Measurements from ENCODE around the gene TNFRSF13B.

Gene TNFRSF13B

DNA sequence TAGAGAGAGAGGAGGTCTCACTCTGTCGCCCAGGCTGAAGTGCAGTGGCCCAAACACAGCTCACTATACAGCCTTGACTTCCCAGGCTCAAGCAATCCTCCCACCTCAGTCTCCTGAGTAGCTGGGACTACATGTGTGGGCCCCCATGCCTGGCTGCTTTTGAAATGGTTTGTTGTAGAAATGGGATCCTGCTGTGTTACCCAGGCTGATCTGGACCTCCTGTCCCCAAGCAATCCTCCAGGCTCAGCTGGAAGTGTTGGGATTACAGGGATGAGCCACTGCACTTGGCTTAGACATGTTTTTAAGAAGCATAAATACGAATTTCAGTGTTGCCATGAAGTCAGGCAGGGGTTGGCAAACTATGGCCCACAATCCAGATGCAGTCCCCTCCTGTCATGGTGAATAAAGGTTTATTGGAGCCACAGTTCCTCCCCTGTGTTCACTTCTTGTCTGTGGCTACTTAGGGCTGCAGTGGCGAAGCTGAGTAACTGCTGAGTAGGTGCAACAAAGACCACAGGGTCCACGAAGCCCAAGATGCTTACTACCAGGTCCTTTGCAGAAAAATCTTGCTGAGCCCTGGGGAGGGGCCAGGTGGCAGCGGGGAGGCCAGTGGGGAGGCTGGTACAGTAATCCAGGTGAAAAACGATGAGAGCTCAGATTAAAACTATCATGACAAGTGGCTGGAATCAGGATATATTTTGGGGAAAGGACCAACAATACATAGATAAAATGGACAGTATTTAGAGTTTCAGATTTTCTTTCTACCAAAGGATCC is 35.2 kb downstream of the TNFRSF13B start:
- DNase-seq (ENCODE audit: low spot score): no peak
- TF ChIP-seq, protein P1, sequence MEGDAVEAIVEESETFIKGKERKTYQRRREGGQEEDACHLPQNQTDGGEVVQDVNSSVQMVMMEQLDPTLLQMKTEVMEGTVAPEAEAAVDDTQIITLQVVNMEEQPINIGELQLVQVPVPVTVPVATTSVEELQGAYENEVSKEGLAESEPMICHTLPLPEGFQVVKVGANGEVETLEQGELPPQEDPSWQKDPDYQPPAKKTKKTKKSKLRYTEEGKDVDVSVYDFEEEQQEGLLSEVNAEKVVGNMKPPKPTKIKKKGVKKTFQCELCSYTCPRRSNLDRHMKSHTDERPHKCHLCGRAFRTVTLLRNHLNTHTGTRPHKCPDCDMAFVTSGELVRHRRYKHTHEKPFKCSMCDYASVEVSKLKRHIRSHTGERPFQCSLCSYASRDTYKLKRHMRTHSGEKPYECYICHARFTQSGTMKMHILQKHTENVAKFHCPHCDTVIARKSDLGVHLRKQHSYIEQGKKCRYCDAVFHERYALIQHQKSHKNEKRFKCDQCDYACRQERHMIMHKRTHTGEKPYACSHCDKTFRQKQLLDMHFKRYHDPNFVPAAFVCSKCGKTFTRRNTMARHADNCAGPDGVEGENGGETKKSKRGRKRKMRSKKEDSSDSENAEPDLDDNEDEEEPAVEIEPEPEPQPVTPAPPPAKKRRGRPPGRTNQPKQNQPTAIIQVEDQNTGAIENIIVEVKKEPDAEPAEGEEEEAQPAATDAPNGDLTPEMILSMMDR (IDR thresholded peaks at IDR 0.05; ENCODE audit: extremely low read depth, missing control alignments): no peak

DNA sequence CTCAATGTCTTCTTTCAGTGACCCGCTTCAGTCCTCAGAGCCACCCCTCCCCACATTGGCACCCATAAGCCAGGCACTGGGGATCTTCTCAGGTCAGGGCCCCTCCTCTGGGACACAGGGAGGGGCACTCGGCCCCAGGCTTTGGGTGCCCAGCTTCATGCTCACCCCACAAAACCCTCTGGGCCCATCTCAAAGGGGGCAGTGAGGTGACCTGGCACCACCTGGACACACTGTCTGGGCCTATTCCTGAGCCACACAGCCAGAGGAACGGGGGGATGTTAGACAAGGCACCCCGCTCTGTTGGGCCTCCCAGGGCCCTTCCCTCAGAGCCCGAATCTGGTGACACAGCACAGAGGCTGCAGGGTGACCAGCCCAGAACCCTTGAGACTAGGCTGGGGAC is 36.1 kb downstream of the TNFRSF13B start:
- no peak for DNase-seq (ENCODE audit: low spot score)
- TF ChIP-seq, protein P1 (IDR thresholded peaks at IDR 0.05; ENCODE audit: extremely low read depth, missing control alignments): no peak

DNA sequence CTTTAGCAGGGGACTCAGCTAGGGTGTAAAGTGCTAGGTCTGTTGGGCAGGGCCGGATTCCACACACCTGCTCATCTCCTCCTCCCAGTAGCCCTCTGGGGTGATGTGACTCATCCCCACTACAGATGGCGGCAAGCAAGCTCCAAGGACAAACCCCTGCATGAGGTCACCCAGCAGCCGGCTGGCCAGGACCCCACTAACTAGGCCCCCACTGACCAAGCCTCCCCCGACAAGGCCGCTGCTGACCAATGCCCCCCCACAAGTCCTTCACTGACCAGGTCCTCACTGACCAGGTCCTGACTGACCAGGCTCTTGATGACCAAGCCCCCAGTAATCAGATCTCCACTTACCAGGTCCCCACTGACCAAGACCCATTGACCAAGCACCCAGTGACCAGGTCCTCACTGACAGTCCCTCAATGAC is 36.7 kb downstream of the TNFRSF13B start:
- DNase-seq (ENCODE audit: low spot score): no peak
- TF ChIP-seq, protein P1 (IDR thresholded peaks at IDR 0.05; ENCODE audit: extremely low read depth, missing control alignments): no peak

DNA sequence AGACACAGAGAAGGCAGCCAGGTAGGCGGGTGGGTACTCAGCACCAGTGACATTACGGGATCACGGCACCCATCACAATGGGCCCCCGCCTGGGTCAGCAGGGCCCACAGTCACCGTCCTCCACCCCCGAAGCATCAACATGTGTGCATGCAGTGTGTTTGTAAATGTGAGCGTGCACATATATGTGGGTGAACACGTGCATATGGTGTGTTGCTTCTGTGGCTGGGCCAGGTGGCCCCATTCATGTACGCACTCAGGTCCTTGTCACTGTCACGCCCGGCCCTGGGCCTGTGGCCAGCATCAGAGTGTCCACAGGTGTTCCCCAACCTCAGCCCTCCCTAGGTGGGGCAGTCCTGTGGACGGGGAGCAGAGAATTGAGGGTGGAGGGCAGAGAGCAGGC is 37.1 kb downstream of the TNFRSF13B start:
- no peak for DNase-seq (ENCODE audit: low spot score)
- TF ChIP-seq, protein P1 (IDR thresholded peaks at IDR 0.05; ENCODE audit: extremely low read depth, missing control alignments): no peak

DNA sequence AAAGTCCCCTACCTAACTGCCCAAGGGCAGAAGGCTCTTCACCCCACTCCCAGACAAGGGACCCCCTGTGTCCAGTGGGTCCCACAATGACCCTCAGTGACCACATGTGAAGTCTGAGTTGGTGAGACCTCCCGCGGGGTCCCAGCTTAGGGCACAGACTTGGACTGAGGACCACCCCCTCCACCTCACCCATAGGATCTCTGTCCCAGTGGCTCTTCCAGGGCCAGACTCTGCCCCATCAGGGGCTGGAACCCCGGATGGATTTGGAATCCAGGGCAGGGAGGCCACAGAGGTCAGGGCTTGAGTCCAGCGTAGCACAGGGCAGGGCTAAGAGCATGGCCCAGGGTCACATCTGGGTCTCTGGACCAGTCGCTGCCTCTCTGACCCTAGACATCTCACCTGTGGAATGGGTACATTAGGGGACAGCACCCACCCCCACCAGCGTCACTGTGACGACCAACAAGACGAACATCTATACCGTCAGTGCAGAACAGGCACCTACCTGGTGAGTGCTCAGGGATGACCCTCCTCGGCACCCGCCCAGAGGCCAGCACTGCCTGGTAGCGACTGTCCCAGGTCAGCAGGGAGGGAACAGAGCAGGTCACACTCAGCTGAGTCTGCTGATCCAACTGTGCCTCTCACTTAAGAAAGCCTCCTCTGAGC is 37.7 kb downstream of the TNFRSF13B start:
- DNase-seq (ENCODE audit: low spot score): no peak
- TF ChIP-seq, protein P1 (IDR thresholded peaks at IDR 0.05; ENCODE audit: extremely low read depth, missing control alignments): no peak

DNA sequence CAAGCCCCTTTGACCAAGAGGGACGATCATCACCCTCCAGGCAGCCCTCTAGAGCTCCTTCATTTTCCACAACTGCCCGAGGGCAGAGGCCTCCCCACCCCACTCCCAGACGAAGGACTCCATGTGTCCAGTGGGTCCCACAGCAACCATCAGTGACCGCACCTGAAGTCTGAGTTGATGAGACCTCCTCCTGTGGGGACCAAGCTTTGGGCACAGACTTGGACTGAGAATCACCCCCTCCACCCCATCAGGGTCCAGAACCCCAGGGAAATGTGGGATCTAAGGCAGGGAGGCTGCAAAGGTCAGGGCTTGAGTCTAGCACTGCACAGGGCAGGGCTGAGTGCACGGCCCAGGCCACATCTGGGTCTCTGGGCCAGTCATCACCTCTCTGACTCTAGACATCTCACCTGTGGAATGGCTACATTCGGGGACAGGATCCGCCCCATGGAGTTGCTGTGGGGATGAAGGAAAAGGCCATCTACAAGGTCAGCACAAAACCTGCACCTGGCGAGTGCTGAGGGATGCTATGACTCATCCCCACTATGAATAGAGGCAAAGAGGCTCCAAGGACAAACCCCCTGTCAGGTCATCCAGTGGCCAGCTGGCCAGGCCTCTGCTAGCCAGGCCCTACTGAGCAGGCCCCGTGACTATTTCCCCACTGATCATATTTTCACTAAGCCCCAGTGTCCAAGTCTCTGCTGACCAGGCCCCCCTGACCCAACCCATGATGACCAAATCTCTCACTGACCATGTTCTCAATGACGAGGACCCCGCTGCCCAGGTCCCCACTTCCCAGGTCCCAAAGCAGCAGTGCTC is 38.4 kb downstream of the TNFRSF13B start:
- TF ChIP-seq, protein P1 (IDR thresholded peaks at IDR 0.05; ENCODE audit: extremely low read depth, missing control alignments): no peak
- no peak for DNase-seq (ENCODE audit: low spot score)

DNA sequence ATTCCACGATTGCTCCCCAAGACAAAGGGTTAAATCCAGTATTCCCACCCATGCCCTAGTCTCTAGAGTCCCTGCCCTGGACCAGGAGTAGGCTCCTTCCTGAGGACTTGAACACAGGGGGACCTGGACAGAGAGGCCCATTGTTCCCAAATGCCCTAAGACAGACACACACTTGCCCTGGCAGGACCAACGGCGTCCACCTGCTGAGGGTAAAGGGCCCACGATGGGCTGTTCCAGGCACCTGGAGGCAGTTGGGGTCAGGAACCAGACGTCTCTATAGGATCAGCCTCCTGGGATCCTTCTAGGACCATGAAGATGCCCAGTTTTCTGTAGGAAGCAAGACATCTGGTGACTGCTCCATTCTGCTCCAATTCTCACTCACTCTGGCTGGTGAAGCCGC is 39.3 kb downstream of the TNFRSF13B start:
- DNase-seq (ENCODE audit: low spot score): no peak
- TF ChIP-seq, protein P1 (IDR thresholded peaks at IDR 0.05; ENCODE audit: extremely low read depth, missing control alignments): no peak
